DMS114 treated with DMSO at 0.1 percent for 48 hours (cell line): ENCODE measurements around the gene ATIC.

Experiments used
- DNase-seq: peaks from one replicate; lab custom pipeline; 2025; ENCODE audit not compliant: unreplicated experiment; lab: John Stamatoyannopoulos, UW

Gene ATIC

GRCh38 chr2:215314896-215315295 lies 3.0 kb downstream of the ATIC start:
- no peak for DNase-seq

GRCh38 chr2:215315301-215315700 lies 3.4 kb downstream of the ATIC start:
- DNase-seq: no peak

- DNase-seq: no peak
Observed at GRCh38 chr2:215316336-215316735, 4.5 kb downstream of the ATIC start.

- no peak for DNase-seq
Observed at GRCh38 chr2:215319500-215319899, 7.6 kb downstream of the ATIC start.

- no peak for DNase-seq
Observed at GRCh38 chr2:215320102-215320501, 8.2 kb downstream of the ATIC start.

GRCh38 chr2:215320679-215321078 lies 8.8 kb downstream of the ATIC start:
- no peak for DNase-seq

- DNase-seq: no peak
Observed at GRCh38 chr2:215324811-215325210, 13.0 kb downstream of the ATIC start.

- no peak for DNase-seq
Observed at GRCh38 chr2:215328066-215328465, 16.2 kb downstream of the ATIC start.

GRCh38 chr2:215332872-215333595 lies 21.2 kb downstream of the ATIC start:
- no peak for DNase-seq

- DNase-seq: no peak
Observed at GRCh38 chr2:215338883-215339679, 27.2 kb downstream of the ATIC start.

- DNase-seq: no peak
Observed at GRCh38 chr2:215347878-215348277, 36.0 kb downstream of the ATIC start.

GRCh38 chr2:215352602-215353001 lies 40.7 kb downstream of the ATIC start:
- DNase-seq: no peak

- DNase-seq: no peak
Observed at GRCh38 chr2:215354771-215355695, 43.2 kb downstream of the ATIC start.

GRCh38 chr2:215355801-215356200 lies 43.9 kb downstream of the ATIC start:
- DNase-seq: no peak

- DNase-seq: no peak
Observed at GRCh38 chr2:215356334-215356947, 44.6 kb downstream of the ATIC start.

- no peak for DNase-seq
Observed at GRCh38 chr2:215356948-215357461, 45.1 kb downstream of the ATIC start.

- no peak for DNase-seq
Observed at GRCh38 chr2:215357660-215358059, 45.8 kb downstream of the ATIC start.

GRCh38 chr2:215358312-215358845 lies 46.5 kb downstream of the ATIC start:
- DNase-seq: no peak

- no peak for DNase-seq
Observed at GRCh38 chr2:215358891-215359575, 47.2 kb downstream of the ATIC start.

- DNase-seq: no peak
Observed at GRCh38 chr2:215359576-215359922, 47.7 kb downstream of the ATIC start.
